D341Med (cell line): ENCODE results near the gene ZCWPW2.
A peak's percentile ranks its signal among the peaks of the same experiment; 100 is the strongest.

Source experiments
- DNase-seq: peaks from one replicate; pipeline ENCODE4 v3.0.0; 2012; ENCODE audit warnings: low spot score

Gene ZCWPW2

DNA sequence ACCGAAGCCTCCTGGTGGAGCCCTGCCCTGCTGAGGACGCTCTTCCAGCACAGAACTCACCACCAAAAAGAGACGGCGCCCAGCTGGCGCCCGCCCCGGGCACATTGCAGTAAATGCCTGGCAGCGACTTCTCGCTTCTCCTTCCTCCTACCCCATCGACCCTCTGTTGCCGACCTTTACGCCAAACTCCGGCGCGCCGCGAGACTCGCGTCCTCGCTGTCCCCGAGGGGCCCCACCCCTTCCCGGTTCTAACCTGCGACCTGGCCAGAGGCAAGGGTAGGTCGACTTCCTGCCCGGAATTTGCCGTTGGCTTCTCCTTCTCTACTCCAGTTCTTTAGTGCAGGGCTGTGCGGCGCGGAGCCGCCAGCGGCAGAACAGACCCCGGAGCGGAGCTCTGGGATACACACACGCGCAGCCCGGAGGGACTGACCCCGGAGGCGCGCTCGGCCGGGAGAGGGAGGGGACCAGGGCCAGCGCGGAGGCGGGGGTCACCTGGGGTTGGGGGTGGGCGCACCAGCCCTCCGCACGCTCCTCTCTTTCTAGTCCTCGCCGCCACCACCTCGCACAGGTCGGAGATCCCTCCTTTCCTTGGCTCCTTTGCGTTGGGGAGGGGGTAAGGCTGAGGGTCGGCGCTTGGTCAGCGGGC lies 226.7 kb downstream of the ZCWPW2 start:
- DNase-seq: peak; percentile 71
